WTC11 (cell line): ENCODE data around the gene C10orf120. TPM values are rescaled to one million over a fixed set of nuclear protein-coding genes. Genes with fewer than 3 reads are reported as not detected.
A peak's percentile ranks its signal among the peaks of the same experiment; 100 is the strongest.

Experiments used
- ATAC-seq: fragments of 200-7000 bp; cut with Tn5 transposase; 2 replicates; pipeline ENCODE4 v1.10.0; 2021; ENCODE audit warnings: mild to moderate bottlenecking, moderate library complexity
- CTCF ChIA-PET: fragments of 300-600 bp; sonication (Branson Sonifier 250); formaldehyde crosslinking; loops from one replicate; lab custom pipeline; 2021; ENCODE audit warnings: antibody characterized with exemption; lab: Charles Lee
- POLR2A ChIA-PET: fragments of 350-600 bp; sonication (Branson Sonifier 250); formaldehyde crosslinking; loops from one replicate; lab custom pipeline; 2021; ENCODE audit warnings: antibody characterized with exemption; lab: Charles Lee
- DNase-seq: peaks from one replicate; pipeline ENCODE4 v3.0.0; 2021; ENCODE audit warnings: low spot score
- H3K27ac Mint-ChIP-seq: 2 replicates; pipeline ENCODE4 v1.8.0; 2021; ENCODE audit warnings: mixed read lengths
- H3K27me3 Mint-ChIP-seq: 2 replicates; pipeline ENCODE4 v1.8.0; 2021; ENCODE audit warnings: low read depth, mild to moderate bottlenecking, moderate library complexity, mixed read lengths
- H3K36me3 Mint-ChIP-seq: 2 replicates; pipeline ENCODE4 v1.8.0; 2021; ENCODE audit warnings: mixed read lengths
- H3K4me1 Mint-ChIP-seq: 2 replicates; pipeline ENCODE4 v1.8.0; 2022; ENCODE audit warnings: mixed read lengths
- H3K4me3 Mint-ChIP-seq: 2 replicates; pipeline ENCODE4 v1.8.0; 2021; ENCODE audit warnings: mild to moderate bottlenecking, moderate library complexity, mixed read lengths
- H3K9me3 Mint-ChIP-seq: 2 replicates; pipeline ENCODE4 v1.8.0; 2021; ENCODE audit warnings: mixed read lengths
- GRHL2 ChIP-seq: fragments of 250-450 bp; sonication (Bioruptor Pico); IDR thresholded peaks from 2 replicates; pipeline ENCODE4 v1.8.0; 2022; ENCODE audit warnings: mild to moderate bottlenecking, moderate library complexity; ENCODE audit not compliant: insufficient replicate concordance, severe bottlenecking
- PRRX2 ChIP-seq: fragments of 250-450 bp; sonication (Bioruptor Pico); IDR thresholded peaks from 2 replicates; pipeline ENCODE4 v1.8.0; 2021; ENCODE audit warnings: mild to moderate bottlenecking
- RORB ChIP-seq: fragments of 250-450 bp; sonication (Bioruptor Pico); IDR thresholded peaks from 2 replicates; pipeline ENCODE4 v1.9.0; 2021; ENCODE audit warnings: mild to moderate bottlenecking
- ZNF219 ChIP-seq: sonication (generic); formaldehyde crosslinking; IDR thresholded peaks from 2 replicates; pipeline ENCODE4 v1.8.0; 2023; ENCODE audit warnings: missing genetic modification reagents, mild to moderate bottlenecking, borderline replicate concordance
- ZNF671 ChIP-seq: fragments of 250-450 bp; sonication (Bioruptor Pico); IDR thresholded peaks from 2 replicates; pipeline ENCODE4 v1.8.0; 2021; ENCODE audit warnings: mild to moderate bottlenecking
- total RNA-seq: library from RNA; stranded (reverse); gene quantifications from 3 replicates; pipeline ENCODE4 v1.2.3, GENCODE V29; 2021
- TF ChIP-seq, protein P1 (sequence below): sonication (generic); formaldehyde crosslinking; IDR thresholded peaks from 2 replicates; pipeline ENCODE4 v1.8.1; 2023; ENCODE audit warnings: mild to moderate bottlenecking, missing genetic modification reagents, moderate library complexity
- TF ChIP-seq, protein P2 (sequence below): fragments of 250-450 bp; sonication (Bioruptor Pico); conservative IDR thresholded peaks from 2 replicates; pipeline ENCODE4 v1.9.0; 2021; ENCODE audit warnings: mild to moderate bottlenecking
- TF ChIP-seq, protein P3 (sequence below): sonication (generic); formaldehyde crosslinking; IDR thresholded peaks from 2 replicates; pipeline ENCODE4 v1.8.0; 2022; ENCODE audit warnings: mild to moderate bottlenecking, missing genetic modification reagents
- TF ChIP-seq, protein P4 (sequence below): sonication (generic); formaldehyde crosslinking; IDR thresholded peaks from 2 replicates; pipeline ENCODE4 v1.8.0; 2023; ENCODE audit warnings: mild to moderate bottlenecking, missing genetic modification reagents
- TF ChIP-seq, protein P5 (sequence below): sonication (generic); formaldehyde crosslinking; IDR thresholded peaks from 2 replicates; pipeline ENCODE4 v1.8.0; 2022; ENCODE audit warnings: missing genetic modification reagents
- TF ChIP-seq, protein P6 (sequence below): sonication (generic); formaldehyde crosslinking; IDR thresholded peaks from 2 replicates; pipeline ENCODE4 v1.8.0; 2023; ENCODE audit warnings: missing genetic modification reagents, mild to moderate bottlenecking, borderline replicate concordance

C10orf120 gene
- total RNA-seq, 1 experiment from 2014 or later = not detected

DNA sequence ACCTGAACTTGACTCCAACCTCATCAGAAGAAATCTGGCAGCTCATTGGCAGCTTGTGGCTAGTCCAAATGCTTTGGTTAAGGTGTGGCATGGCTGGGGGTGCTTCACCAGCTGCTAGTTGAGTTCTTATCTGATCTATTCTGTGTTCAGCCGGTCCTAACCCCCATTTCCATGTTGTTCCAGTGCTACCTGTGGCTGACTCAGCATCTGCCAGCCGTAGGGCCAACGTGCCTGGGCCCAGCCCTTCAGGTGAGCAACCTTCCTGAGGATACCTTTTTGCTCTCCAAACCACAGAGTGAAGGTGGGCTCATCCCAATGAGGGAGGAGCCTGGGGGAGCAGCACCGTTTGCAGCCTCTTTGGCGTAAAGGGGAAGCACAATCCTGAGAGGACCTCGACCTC is 46.8 kb upstream of the C10orf120 start:
- CTCF ChIA-PET = no interaction called here
- Mint-ChIP-seq H3K4me1 (no peaks in the 10 kb centered on the region), H3K4me3 (no peak overlapping the region)

DNA sequence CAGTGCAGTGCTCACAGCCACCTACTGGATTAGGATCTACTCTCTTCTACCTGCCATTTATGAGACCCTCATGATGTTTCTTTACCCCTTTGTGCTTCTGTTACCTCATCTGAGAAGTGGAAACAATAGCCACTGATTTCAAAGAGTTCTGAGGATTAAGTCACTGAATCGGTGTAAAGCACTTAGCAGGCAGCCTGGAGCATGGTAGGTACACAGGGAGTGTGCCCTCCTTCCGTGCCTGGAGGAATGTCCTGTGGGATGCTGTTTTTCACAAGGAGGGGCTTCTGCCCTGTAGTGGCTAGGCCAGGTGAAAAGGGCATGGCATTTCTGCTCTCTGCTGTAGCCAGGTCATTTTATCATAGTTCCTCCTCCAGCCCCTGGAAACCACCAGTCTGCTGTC is 44.6 kb upstream of the C10orf120 start:
- TF ChIP-seq ZNF219 (CRISPR knock-in tag) (no peak), RORB (CRISPR knock-in tag) (no peak), ZNF671 (no peak), GRHL2 (CRISPR knock-in tag) (no peak)
- TF ChIP-seq, protein P1, sequence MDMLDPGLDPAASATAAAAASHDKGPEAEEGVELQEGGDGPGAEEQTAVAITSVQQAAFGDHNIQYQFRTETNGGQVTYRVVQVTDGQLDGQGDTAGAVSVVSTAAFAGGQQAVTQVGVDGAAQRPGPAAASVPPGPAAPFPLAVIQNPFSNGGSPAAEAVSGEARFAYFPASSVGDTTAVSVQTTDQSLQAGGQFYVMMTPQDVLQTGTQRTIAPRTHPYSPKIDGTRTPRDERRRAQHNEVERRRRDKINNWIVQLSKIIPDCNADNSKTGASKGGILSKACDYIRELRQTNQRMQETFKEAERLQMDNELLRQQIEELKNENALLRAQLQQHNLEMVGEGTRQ (CRISPR knock-in tag) = no peak
- TF ChIP-seq, protein P2, sequence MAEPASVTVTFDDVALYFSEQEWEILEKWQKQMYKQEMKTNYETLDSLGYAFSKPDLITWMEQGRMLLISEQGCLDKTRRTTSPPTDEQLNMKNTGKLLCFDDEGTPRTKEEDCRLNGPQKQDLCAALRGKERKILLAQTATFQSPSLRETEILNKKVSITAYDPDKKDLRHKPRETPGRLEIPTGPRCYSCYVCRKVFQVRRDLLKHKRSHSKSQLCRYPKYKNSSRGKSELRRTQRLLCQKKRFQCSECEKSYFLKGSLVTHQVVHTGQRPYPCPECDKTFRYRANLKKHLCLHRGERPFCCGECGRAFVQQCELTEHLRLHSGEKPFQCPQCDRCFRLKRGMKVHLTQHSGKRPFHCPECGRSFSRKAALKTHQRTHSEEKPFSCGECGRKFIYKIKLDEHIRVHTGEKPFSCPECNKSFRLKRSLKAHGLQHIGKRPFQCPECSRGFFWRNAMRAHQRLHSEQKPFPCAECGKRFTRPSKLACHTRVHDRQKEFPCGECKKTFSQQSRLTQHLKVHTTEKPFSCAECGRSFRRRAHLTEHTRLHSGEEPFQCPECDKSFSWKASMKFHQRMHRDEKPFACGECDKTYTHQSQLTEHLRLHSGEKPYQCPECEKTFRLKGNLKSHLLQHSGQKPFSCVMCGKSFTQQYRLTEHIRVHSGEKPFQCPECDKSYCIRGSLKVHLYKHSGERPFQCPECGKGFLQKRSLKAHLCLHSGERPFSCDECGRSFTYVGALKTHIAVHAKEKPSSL (CRISPR knock-in tag) = no peak
- TF ChIP-seq, protein P3, sequence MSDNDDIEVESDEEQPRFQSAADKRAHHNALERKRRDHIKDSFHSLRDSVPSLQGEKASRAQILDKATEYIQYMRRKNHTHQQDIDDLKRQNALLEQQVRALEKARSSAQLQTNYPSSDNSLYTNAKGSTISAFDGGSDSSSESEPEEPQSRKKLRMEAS (CRISPR knock-in tag) = no peak
- TF ChIP-seq, protein P4, sequence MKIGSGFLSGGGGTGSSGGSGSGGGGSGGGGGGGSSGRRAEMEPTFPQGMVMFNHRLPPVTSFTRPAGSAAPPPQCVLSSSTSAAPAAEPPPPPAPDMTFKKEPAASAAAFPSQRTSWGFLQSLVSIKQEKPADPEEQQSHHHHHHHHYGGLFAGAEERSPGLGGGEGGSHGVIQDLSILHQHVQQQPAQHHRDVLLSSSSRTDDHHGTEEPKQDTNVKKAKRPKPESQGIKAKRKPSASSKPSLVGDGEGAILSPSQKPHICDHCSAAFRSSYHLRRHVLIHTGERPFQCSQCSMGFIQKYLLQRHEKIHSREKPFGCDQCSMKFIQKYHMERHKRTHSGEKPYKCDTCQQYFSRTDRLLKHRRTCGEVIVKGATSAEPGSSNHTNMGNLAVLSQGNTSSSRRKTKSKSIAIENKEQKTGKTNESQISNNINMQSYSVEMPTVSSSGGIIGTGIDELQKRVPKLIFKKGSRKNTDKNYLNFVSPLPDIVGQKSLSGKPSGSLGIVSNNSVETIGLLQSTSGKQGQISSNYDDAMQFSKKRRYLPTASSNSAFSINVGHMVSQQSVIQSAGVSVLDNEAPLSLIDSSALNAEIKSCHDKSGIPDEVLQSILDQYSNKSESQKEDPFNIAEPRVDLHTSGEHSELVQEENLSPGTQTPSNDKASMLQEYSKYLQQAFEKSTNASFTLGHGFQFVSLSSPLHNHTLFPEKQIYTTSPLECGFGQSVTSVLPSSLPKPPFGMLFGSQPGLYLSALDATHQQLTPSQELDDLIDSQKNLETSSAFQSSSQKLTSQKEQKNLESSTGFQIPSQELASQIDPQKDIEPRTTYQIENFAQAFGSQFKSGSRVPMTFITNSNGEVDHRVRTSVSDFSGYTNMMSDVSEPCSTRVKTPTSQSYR (CRISPR knock-in tag) = no peak
- Mint-ChIP-seq H3K36me3 (no peaks in the 10 kb centered on the region), H3K27me3 (peaks cover 4% of the 10 kb centered on the region; the same call in 1 of the 2 replicates), H3K27ac (no peak overlapping the region), H3K4me3 (no peak overlapping the region), H3K9me3 (peaks cover 9% of the 10 kb centered on the region), H3K4me1 (no peaks in the 10 kb centered on the region)
- ATAC-seq (no peak), DNase-seq (no peak)
- POLR2A ChIA-PET = no interaction called here
- CTCF ChIA-PET = no interaction called here

More for the DNA sequence above, 46.8 kb upstream of the C10orf120 start:
- Mint-ChIP-seq H3K27ac (no peak overlapping the region), H3K36me3 (no peaks in the 10 kb centered on the region), H3K9me3 (no peaks in the 10 kb centered on the region; the same call in 1 of the 2 replicates), H3K27me3 (peaks cover 4% of the 10 kb centered on the region; the same call in 1 of the 2 replicates)
- DNase-seq (no peak), ATAC-seq (no peak)
- POLR2A ChIA-PET = no interaction called here
- TF ChIP-seq PRRX2 (CRISPR knock-in tag) = no peak

DNA sequence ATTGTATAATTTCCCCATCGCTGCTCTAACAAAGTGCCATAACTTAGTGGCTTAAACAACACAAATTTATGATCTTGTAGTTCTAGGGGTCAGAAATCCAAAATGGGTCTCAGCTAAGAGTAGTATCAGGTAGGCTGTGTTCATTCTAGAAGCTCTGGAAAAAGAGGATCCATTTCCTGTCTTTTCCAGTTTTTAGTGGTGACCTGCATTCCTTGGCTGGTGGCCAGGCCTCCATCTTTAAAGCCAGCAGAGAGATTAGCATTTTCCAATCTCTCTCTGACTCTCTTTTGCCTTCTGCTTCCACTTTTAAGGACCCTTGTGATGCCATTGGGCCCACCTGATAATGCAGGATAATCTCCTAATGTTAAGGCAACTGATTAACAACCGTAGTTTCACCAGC is 41.0 kb upstream of the C10orf120 start:
- H3K4me3 Mint-ChIP-seq = no peak overlapping the region
- H3K36me3 Mint-ChIP-seq = no peaks in the 10 kb centered on the region
- ATAC-seq = no peak
- CTCF ChIA-PET = no interaction called here
- TF ChIP-seq, protein P5, sequence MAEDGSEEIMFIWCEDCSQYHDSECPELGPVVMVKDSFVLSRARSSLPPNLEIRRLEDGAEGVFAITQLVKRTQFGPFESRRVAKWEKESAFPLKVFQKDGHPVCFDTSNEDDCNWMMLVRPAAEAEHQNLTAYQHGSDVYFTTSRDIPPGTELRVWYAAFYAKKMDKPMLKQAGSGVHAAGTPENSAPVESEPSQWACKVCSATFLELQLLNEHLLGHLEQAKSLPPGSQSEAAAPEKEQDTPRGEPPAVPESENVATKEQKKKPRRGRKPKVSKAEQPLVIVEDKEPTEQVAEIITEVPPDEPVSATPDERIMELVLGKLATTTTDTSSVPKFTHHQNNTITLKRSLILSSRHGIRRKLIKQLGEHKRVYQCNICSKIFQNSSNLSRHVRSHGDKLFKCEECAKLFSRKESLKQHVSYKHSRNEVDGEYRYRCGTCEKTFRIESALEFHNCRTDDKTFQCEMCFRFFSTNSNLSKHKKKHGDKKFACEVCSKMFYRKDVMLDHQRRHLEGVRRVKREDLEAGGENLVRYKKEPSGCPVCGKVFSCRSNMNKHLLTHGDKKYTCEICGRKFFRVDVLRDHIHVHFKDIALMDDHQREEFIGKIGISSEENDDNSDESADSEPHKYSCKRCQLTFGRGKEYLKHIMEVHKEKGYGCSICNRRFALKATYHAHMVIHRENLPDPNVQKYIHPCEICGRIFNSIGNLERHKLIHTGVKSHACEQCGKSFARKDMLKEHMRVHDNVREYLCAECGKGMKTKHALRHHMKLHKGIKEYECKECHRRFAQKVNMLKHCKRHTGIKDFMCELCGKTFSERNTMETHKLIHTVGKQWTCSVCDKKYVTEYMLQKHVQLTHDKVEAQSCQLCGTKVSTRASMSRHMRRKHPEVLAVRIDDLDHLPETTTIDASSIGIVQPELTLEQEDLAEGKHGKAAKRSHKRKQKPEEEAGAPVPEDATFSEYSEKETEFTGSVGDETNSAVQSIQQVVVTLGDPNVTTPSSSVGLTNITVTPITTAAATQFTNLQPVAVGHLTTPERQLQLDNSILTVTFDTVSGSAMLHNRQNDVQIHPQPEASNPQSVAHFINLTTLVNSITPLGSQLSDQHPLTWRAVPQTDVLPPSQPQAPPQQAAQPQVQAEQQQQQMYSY (CRISPR knock-in tag) = peak; percentile 41; the same call in 1 of the 2 replicates
- TF ChIP-seq, protein P6, sequence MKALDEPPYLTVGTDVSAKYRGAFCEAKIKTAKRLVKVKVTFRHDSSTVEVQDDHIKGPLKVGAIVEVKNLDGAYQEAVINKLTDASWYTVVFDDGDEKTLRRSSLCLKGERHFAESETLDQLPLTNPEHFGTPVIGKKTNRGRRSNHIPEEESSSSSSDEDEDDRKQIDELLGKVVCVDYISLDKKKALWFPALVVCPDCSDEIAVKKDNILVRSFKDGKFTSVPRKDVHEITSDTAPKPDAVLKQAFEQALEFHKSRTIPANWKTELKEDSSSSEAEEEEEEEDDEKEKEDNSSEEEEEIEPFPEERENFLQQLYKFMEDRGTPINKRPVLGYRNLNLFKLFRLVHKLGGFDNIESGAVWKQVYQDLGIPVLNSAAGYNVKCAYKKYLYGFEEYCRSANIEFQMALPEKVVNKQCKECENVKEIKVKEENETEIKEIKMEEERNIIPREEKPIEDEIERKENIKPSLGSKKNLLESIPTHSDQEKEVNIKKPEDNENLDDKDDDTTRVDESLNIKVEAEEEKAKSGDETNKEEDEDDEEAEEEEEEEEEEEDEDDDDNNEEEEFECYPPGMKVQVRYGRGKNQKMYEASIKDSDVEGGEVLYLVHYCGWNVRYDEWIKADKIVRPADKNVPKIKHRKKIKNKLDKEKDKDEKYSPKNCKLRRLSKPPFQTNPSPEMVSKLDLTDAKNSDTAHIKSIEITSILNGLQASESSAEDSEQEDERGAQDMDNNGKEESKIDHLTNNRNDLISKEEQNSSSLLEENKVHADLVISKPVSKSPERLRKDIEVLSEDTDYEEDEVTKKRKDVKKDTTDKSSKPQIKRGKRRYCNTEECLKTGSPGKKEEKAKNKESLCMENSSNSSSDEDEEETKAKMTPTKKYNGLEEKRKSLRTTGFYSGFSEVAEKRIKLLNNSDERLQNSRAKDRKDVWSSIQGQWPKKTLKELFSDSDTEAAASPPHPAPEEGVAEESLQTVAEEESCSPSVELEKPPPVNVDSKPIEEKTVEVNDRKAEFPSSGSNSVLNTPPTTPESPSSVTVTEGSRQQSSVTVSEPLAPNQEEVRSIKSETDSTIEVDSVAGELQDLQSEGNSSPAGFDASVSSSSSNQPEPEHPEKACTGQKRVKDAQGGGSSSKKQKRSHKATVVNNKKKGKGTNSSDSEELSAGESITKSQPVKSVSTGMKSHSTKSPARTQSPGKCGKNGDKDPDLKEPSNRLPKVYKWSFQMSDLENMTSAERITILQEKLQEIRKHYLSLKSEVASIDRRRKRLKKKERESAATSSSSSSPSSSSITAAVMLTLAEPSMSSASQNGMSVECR = no peak
- H3K4me1 Mint-ChIP-seq = no peaks in the 10 kb centered on the region
- H3K27me3 Mint-ChIP-seq = peaks cover 4% of the 10 kb centered on the region; the same call in 1 of the 2 replicates
- no peak overlapping the region for H3K27ac Mint-ChIP-seq
- peaks cover 9% of the 10 kb centered on the region for H3K9me3 Mint-ChIP-seq
- POLR2A ChIA-PET = no interaction called here
- DNase-seq = no peak
